ENCODE results near the gene ACTR8.

The ACTR8 gene

GRCh38 chr3:53881691-53882593 lies at the start of gene ACTR8:
Gene ACTR8, minus strand, starts transcription at chr3:53882152. Its CDS starts 51 bp downstream, at chr3:53882101.
- peak; percentile 57 to 92 (median 92) for DNase-seq

- peak in 2 of 3 experiments; percentile 2 to 62 for DNase-seq
Measured at GRCh38 chr3:53927208-53927872, 45.4 kb upstream of the ACTR8 start.

- no peak for DNase-seq
Measured at GRCh38 chr3:53921296-53921695, 39.3 kb upstream of the ACTR8 start.

- no peak for DNase-seq
Measured at GRCh38 chr3:53919741-53920140, 37.8 kb upstream of the ACTR8 start.

- peak in 1 of 3 experiments; percentile 37 for DNase-seq
Measured at GRCh38 chr3:53913401-53913800, 31.4 kb upstream of the ACTR8 start.

- no peak for DNase-seq
Measured at GRCh38 chr3:53902711-53903110, 20.8 kb upstream of the ACTR8 start.

- DNase-seq = peak in 1 of 3 experiments; percentile 0
Measured at GRCh38 chr3:53902067-53902466, 20.1 kb upstream of the ACTR8 start.

- no peak for DNase-seq
Measured at GRCh38 chr3:53900666-53901331, 18.8 kb upstream of the ACTR8 start.

- no peak for DNase-seq
Measured at GRCh38 chr3:53899750-53900149, 17.8 kb upstream of the ACTR8 start.

- DNase-seq = no peak
Measured at GRCh38 chr3:53892286-53892637, 10.3 kb upstream of the ACTR8 start.

- peak; percentile 92 to 98 (median 94) for DNase-seq
Measured at GRCh38 chr3:53891497-53892285, 9.7 kb upstream of the ACTR8 start, which contains the start of gene SELENOK. Gene SELENOK, minus strand, starts transcription at chr3:53891859.

- DNase-seq = peak; percentile 6 to 58 (median 30)
Measured at GRCh38 chr3:53890726-53891475, 8.9 kb upstream of the ACTR8 start.

GRCh38 chr3:53888232-53888631 lies 6.3 kb upstream of the ACTR8 start:
- DNase-seq = no peak

GRCh38 chr3:53887446-53887845 lies 5.5 kb upstream of the ACTR8 start:
- no peak for DNase-seq

- no peak for DNase-seq
Measured at GRCh38 chr3:53885239-53885638, 3.3 kb upstream of the ACTR8 start.

GRCh38 chr3:53884623-53885022 lies 2.7 kb upstream of the ACTR8 start:
- no peak for DNase-seq

- DNase-seq = no peak
Measured at GRCh38 chr3:53883008-53883407, 1.1 kb upstream of the ACTR8 start.

GRCh38 chr3:53880396-53881345 lies 1.3 kb downstream of the ACTR8 start:
- peak in 1 of 3 experiments; percentile 13 for DNase-seq

- no peak for DNase-seq
Measured at GRCh38 chr3:53865732-53866499, 16.0 kb downstream of the ACTR8 start.

GRCh38 chr3:53863145-53863544 lies 18.8 kb downstream of the ACTR8 start:
- no peak for DNase-seq
